HG02884 (cell line): ENCODE results near the gene GET4.
A peak's percentile ranks its signal among the peaks of the same experiment; 100 is the strongest.
"Not testable (repeated sequence)": the region's sequence is repeated elsewhere in the genome, so short reads cannot be mapped to it uniquely, and the experiment has no call there.

ENCODE experiments used
- ATAC-seq: cut with Tn5 transposase; IDR thresholded peaks from one replicate; pipeline ENCODE4 v1.9.1; 2021; ENCODE audit warnings: mild to moderate bottlenecking, moderate library complexity; ENCODE audit not compliant: unreplicated experiment

GET4 gene

DNA sequence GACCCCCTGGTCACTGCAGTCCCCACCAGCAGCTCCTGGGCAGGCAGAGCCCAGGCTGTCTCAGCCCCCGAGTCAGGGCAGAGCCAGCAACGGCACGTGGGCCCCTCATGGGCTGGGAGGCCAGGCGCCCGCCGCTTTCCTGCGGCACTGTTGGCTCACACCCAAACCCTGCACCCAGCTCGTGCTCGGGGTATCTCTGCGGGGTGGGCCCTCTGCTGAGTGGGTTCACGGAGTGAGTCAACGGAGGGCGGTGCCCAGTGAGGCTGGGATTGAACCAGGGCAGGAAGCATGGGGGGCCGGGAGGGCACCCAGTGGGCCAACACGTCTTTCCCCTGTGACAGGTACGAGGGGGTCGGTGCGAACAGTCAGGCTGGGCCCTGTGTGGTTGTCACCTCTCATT, 49.2 kb downstream of the GET4 start:
- ATAC-seq = no peak

- ATAC-seq = no peak
Observed at GRCh38 chr7:926061-927030, 50.0 kb downstream of the GET4 start.

GRCh38 chr7:927031-927671, 50.8 kb downstream of the GET4 start:
- ATAC-seq = no peak

DNA sequence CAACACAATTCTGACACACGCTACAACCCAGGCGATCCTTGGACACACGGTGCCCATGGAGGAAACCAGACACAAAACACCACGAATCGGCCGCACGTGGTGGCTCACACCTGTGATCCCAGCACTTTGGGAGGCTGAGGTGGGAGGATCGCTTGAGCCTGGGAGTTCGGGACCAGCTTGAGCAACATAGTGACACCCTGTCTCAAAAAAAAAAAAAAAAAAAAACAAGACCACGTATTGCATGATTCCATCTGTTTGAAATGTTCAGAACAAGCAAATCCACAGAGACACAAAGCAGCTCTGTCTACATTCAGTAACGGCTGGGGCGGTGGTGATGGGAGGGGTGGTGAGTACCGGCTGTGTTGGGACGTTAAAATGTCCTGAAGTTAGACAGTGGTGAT, 53.0 kb downstream of the GET4 start:
- ATAC-seq = no peak

DNA sequence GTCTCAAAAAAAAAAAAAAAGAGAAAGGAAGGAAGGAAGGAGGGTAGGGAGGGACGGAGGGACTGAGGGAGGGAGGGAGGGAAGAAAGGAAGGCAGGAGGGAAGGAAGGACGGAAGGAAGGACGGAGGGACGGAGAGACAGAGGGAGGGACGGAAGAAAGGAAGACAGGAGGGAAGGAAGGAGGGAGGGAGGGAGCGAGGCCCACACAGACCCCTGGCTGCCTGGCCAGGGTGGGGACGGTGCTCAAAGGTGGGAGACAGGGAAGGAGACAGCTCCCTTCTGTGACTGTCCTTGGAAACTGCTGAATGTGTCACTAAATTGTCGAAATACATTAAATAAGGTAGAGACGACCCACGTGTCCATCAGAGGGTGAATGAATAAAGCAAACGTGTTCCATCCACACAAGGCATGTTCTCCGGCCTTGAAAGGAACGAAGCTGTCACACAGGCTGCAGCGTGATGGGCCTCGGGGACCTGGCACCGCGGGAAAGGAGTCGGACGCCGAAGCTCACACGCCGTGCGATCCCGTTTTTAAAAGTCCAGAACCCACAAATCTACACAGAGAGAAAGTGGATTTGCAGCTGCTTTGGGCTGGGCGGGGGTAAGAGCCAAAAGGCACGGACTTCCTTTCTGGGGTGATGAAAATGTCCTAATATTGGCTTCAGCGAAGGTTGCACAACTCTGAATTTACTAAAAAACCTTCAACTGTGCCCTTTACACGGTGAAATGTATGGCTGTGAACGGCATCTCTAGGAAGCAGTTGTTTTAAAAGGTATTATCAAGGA, 54.8 kb downstream of the GET4 start:
- ATAC-seq = no peak

DNA sequence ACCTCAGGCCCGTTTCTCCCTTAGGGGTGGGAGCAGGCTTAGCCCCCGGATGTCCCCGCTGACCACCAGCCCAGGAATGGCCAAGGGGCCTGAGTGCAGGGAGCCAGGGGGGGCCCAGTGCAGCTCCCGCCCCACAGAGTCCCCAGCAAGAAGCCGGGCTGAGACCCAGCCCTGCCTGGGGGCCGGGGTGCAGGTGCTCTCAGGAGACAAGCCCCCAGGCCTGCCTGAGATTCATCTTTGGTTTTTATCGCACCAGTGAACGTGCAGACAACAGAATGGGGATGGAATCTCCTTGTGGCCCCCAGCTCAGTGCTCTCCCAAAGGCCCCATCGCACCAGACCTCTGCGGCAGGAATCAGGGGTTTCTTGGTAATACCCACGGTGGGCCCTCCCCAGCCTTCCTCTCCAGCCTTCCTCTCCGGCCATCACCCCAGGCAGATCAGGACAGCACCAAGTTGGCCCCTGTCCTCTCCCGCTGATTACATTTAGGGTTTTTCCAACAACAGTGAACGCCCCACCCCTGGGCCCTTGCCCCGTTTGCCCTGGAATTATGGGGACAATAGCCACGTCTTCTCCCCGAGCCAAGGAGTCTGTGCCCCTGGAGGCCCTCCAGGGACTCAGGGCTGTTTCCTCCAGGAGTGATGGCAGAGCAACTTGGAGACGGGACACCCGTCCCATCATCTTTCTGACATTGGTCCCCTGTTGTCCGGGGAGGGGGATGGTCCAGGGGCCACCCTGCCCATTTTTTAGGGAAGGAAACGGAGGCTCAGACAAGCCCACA, 55.7 kb downstream of the GET4 start:
- no peak for ATAC-seq

GRCh38 chr7:932651-932975, 56.3 kb downstream of the GET4 start:
- ATAC-seq = no peak

DNA sequence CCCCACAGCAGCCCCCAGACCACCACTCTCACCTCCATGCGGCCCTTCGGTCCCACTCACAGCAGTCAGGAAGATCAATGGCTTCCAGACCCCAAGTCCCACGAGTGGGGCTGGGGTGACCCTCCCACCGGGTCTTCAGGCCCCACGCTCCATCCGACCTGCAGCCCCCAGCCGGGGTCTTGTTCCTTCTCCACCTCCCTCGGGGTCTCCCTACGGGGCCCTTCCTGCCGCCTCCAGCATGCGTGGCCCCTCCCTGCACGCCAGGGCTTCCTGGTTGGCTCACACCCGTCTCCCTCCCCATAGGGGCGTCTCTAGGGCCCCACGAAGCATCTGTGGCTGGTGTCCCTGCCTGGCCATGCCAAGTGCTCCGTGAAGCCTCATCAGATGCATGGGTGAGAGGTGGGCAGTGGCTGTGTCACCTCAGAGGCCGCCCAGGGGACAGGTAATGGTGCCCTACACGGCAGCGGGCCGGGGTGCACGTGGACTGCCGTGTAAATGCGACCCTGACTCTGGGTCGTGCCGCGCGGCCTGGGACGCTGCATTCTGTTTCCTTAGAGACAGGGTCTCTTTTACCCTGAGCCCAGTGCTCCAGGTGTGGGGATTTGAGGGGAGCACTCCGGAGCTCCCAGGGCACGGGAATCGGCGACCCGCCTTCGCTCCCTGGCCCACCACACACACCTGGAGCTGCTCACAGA, 58.3 kb downstream of the GET4 start:
- no peak for ATAC-seq

- ATAC-seq = no peak
Observed at GRCh38 chr7:935164-935873, 59.0 kb downstream of the GET4 start.

DNA sequence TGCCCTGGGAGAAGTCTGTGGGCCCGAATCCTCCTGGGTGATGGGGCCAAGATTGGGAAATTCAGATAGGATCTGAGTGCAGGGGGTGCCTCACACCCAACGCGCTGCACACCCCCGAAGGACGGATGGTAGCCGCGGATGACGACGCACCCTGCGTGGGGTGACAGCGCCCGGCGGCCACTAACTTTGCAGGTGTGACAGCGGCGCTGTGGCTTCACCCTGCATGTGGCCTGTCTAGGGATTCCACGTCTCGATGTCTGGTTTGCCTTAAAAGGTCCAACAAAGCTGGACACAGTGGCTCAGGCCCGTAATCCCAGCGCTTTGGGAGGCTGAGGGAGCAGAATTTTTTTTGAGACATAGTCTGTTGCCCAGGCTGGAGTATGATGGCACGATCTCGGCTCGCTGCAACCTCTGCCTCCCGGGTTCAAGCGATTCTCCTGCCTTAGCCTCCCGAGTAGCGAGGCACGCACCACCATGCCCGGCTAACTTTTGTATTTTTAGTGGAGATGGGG, 59.6 kb downstream of the GET4 start:
- no peak for ATAC-seq

DNA sequence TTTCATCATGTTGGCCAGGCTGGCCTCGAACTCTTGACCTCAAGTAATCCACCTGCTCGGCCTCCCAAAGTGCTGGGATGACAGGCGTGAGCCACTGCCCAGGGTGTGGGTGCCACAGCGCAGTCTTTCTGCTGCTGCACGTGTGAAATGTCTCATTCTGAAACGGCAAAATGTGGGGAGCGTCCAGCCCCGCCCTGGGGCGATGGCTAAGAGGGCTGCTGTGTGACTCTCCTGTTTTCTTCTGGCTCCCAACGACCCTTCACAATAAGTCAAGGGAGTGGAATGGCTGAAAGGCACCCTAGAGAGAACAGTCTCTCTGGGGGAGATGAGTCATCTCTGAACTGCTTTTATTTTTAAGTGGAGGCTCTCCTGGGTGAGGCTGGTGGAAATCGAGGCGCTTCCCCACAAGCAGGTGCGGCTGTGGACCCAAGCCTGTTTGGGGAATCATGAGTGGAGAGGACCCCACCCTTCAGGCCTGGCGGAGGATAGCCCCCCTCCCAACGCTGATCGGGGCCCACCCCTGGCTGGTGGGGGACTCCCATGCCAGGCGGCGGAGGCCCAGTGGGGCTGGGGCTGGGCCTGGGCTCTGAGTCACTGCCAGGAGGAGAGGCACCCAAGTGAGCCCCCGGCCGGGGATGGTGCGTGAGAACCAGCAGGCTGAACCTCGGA, 60.2 kb downstream of the GET4 start:
- peak; percentile 82 for ATAC-seq

DNA sequence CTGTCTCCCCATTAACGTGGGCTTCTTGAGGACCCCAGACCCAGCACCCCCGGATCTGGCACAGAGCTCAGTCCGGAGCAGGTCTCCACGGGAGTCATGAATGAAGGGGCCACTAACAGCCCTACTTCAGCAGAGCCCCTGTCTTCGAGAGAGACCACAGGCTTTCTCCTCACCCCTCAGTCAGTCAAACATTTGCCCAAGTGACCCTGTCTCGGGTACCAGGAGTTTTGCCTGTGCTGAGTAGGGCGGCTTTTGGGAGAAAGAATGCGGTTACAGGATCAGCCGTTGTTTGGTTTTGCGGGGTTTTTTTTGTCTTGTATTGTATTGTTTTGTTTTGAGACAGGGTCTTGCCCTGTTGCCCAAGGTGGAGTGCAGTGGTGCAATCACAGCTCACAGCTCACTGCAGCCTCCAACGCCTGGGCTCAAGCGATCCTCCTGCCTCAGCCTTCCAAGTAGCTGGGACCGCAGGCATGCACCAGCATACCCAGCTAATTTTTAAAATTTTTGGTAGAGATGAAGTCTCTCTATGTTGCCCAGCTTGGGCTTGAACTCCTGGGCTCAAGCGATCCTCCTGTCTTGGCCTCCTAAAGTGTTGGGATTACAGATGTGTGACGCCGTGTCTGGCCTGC, 61.6 kb downstream of the GET4 start:
- ATAC-seq = no peak

- no peak for ATAC-seq
Observed at GRCh38 chr7:938546-939185, 62.3 kb downstream of the GET4 start.

- no peak for ATAC-seq
Observed at GRCh38 chr7:939843-940242, 63.5 kb downstream of the GET4 start.

DNA sequence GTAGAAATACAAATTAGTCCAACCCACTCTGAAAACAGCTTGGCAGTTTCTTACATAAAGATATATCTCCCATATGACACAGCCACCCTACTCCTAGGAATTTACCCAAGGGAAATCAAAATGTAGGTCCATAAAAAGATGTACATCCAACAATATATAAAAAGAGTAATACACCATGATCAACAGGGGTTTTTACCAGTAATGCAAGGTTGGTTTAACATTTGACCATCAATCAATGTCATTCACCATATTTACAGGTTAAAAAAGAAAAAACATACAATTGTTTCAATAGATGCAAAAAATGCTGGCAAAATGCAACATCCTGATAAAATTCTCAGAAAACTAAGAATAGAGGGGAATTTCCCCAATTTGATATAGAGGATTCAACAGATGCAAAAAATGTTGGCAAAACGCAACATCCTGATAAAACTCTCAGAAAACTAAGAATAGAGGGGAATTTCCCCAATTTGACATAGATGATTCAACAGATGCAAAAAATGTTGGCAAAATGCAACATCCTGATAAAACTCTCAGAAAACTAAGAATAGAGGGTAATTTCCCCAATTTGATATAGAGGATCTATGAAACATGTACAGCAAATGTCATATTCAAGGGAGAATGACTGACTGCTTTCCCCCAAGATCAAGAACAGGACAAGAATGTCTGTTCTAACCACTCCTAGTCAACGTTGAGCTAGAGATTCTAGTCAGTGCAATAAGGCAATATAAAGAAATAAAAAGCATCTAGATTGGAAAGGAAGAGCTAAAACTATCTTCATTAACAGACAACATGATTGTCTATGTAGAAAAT, 64.5 kb downstream of the GET4 start:
- ATAC-seq = no peak

DNA sequence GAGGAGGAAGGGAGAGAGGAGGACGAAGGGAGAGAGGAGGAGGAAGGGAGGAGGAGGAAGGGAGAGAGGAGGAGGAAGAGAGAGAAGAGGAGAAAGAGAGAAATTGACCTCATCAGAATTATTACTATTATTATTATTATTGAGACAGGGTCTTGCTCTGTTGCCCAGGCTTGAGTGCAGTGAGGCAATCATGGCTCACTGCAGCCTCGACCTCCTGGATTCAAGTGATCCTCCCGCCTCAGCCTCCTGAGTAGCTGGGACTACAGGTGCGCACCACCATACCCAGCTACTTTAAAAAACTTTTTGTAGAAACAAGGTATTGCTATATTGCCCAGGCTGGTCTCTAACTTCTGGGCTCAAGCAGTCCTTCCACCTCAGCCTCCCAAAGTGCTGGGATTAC, 67.4 kb downstream of the GET4 start:
- not testable (repeated sequence) for ATAC-seq

DNA sequence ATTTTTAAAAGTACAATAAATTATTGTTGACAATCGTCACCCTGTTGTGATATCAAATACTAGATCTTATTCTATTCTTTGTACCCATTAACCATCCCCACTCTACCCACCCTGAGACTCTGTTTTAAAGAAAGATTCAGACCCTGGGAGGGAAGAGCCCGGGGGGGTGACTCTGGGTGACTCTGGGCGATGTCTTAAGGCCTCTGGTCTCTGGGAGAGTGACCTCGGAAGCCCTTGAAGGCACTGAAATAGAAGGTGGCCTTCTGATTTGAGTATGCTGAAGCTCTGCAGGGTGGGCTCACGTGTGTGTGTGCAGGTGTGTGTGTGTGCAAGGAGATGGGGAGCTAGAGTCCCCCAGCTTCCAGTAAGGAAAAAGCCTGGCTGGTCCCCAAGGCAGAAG, 68.4 kb downstream of the GET4 start:
- no peak for ATAC-seq
